Measurements from ENCODE around the gene EDIL3.

Gene EDIL3

DNA sequence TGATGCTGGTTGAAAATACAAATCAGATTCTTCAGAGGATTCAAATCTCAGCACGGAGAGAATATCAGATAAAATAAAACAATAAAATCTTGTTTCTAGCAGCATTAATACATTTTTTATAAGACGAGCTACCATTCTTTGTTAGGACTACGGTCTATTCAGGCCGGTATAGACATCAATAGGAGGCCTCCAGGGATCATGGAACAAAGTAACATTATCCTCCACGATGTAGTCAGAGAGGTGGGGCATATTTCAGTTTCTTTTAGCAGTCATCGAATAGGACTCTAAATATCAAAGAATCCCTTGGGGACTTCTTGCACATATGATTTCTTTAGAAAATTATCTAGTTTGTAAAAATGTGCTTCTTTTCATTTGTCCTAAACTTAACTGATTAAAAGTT, 438.2 kb downstream of the EDIL3 start:
- in situ Hi-C loops (cut with MboI; ENCODE audit: low sequenced_read_pairs, unreplicated experiment): no loop called here
- no peak for DNase-seq (ENCODE audit: low spot score)
- TF ChIP-seq CTCF (IDR thresholded peaks at IDR 0.05; ENCODE audit: borderline replicate concordance, control extremely low read depth, extremely low read depth, insufficient read depth, missing control alignments): no peak

DNA sequence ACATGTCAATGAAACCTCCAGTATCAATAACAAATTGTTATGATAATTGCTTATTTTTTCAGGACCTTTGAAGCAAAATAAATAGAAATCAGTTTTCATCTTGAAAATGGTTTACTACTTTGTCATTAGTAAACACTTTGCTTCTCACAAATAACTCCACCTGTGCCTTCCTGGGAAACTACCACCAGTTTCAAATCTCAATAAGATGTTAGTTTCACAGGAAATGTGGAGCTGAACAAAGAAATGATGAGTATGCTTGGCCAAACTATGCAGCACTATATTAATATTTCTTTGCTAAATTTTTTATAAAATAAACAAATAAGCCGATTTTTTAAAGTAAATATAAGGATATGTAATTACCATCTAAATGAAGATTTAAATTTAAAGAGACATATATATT, 442.5 kb downstream of the EDIL3 start:
- in situ Hi-C loops (cut with MboI; ENCODE audit: low sequenced_read_pairs, unreplicated experiment): no loop called here
- no peak for TF ChIP-seq CTCF (IDR thresholded peaks at IDR 0.05; ENCODE audit: borderline replicate concordance, control extremely low read depth, extremely low read depth, insufficient read depth, missing control alignments)
- no peak for DNase-seq (ENCODE audit: low spot score)

DNA sequence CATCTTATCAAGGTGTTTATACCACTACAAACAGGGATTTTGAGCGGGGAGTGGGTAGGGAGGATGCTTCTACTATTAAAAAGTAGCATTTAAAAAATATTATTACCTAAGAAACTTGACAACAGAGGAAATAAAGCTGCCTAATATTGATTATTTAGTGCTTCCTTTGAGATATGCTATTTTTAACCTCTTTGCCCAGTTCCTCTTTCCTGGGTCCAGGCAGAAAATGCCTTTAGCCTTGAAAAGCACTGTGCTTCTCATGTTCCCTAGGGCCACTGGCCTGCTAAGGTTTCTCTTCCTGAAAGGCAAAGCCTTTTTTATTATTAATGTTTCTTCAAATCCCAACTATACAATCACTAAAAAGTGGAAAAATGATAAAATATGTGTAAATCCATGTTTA, 446.8 kb downstream of the EDIL3 start:
- no peak for TF ChIP-seq CTCF (IDR thresholded peaks at IDR 0.05; ENCODE audit: borderline replicate concordance, control extremely low read depth, extremely low read depth, insufficient read depth, missing control alignments)
- in situ Hi-C loops (cut with MboI; ENCODE audit: low sequenced_read_pairs, unreplicated experiment): no loop called here
- no peak for DNase-seq (ENCODE audit: low spot score)

DNA sequence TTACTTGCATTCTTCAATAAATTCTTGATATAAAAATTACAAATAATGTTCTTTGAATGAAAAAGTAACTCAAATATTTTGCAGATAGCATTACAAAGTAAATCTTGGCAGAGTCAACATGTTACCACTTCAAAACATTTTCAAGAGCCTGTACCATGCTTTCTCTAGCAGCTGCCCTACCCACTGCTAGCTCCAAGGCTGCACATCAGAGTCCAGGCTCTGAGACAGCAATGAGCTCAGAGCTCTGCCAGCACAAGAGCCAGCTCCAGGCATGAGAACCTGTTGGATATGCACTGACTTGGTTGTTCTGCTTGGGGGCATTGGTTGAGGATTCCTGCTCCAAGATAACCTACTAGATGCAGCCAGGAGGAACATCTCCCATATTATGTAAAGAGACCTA, 452.7 kb downstream of the EDIL3 start:
- no peak for TF ChIP-seq CTCF (IDR thresholded peaks at IDR 0.05; ENCODE audit: borderline replicate concordance, control extremely low read depth, extremely low read depth, insufficient read depth, missing control alignments)
- in situ Hi-C loops (cut with MboI; ENCODE audit: low sequenced_read_pairs, unreplicated experiment): no loop called here
- DNase-seq (ENCODE audit: low spot score): no peak

DNA sequence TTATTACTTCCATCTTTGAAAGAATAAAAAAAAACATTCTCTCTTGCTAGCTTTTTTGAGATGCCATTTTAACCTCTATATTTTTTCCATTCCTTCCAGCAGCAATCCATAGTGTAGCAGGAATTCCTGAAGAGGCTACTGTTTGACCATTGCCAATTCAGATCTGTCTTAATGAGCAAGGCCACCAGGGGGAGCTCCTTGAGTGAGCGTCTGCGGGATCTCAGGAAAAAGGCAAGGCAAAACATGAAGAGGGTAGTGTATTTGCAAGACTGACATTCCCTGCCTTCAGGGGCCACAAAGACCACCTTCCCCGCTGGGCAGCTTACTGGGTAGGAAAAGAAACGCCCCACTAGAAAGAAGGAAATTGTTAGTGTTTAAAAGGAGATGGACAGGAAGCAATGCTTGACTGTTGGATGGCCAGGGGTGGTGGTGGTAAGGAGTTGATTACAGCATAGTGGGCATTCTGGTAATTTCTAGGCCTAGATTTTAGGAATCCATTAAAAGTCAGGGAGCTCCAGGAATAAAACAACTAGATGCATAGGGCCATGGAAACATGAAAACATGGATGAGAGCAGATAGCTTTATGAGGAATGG, 457.4 kb downstream of the EDIL3 start:
- DNase-seq (ENCODE audit: low spot score): peak; percentile 5
- in situ Hi-C loops (cut with MboI; ENCODE audit: low sequenced_read_pairs, unreplicated experiment): no loop called here
- peak; percentile 62 for TF ChIP-seq CTCF (IDR thresholded peaks at IDR 0.05; ENCODE audit: borderline replicate concordance, control extremely low read depth, extremely low read depth, insufficient read depth, missing control alignments)

DNA sequence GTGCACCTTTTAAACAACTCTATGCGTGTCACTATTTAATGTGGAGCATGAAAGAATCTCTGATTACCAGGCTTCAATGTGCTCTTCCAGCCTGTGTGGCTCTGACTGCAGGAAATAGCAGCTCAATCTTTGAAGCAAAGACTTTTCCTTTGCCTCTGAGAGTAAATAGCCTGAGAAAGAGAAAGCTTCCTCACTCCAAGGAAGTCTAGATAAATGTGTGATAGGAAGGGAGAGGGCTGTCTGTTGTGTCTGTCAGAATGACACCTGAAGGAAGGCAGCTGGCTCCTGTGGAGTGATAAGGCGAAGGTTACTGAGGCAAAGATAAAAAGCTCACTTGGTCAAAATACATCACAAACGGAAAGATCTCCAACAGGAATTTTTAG, 458.7 kb downstream of the EDIL3 start:
- in situ Hi-C loops (cut with MboI; ENCODE audit: low sequenced_read_pairs, unreplicated experiment): no loop called here
- no peak for TF ChIP-seq CTCF (IDR thresholded peaks at IDR 0.05; ENCODE audit: borderline replicate concordance, control extremely low read depth, extremely low read depth, insufficient read depth, missing control alignments)
- no peak for DNase-seq (ENCODE audit: low spot score)

Measured in GM13976 (cell line).